Epidermal melanocyte (primary cell): ENCODE data around the gene IGF2R.
"Not testable (repeated sequence)": the region's sequence is repeated elsewhere in the genome, so short reads cannot be mapped to it uniquely, and the experiment has no call there.

Experiments used
- DNase-seq: peaks from one replicate; pipeline ENCODE4 v3.0.0; 2011; ENCODE audit warnings: low spot score; ENCODE audit not compliant: insufficient read length

IGF2R gene

GRCh38 chr6:160092602-160093001, 123.7 kb downstream of the IGF2R start:
- DNase-seq, result no peak

- no peak for DNase-seq
Measured at GRCh38 chr6:160093061-160093460, 124.2 kb downstream of the IGF2R start.

DNA sequence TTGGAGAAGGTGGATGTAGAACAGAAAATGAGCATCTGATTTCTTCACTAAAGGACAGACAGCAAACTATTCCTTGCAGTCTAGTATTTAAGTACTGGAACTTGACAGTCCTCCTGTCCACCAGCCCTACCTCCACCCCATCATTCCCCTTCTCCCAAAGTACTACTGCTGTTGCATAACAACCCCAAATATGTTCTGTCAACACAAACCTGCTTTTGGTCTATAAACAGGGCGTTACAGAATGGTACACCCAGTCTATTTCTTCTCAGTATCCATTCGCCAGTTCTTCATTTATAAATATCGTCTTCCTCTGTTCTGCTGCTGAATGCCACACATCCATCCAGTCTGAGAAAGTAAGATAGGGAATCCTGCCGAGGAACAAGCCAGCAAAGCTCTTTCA, 125.1 kb downstream of the IGF2R start:
- no peak for DNase-seq

- no peak for DNase-seq
Measured at GRCh38 chr6:160095146-160095845, 126.4 kb downstream of the IGF2R start.

DNA sequence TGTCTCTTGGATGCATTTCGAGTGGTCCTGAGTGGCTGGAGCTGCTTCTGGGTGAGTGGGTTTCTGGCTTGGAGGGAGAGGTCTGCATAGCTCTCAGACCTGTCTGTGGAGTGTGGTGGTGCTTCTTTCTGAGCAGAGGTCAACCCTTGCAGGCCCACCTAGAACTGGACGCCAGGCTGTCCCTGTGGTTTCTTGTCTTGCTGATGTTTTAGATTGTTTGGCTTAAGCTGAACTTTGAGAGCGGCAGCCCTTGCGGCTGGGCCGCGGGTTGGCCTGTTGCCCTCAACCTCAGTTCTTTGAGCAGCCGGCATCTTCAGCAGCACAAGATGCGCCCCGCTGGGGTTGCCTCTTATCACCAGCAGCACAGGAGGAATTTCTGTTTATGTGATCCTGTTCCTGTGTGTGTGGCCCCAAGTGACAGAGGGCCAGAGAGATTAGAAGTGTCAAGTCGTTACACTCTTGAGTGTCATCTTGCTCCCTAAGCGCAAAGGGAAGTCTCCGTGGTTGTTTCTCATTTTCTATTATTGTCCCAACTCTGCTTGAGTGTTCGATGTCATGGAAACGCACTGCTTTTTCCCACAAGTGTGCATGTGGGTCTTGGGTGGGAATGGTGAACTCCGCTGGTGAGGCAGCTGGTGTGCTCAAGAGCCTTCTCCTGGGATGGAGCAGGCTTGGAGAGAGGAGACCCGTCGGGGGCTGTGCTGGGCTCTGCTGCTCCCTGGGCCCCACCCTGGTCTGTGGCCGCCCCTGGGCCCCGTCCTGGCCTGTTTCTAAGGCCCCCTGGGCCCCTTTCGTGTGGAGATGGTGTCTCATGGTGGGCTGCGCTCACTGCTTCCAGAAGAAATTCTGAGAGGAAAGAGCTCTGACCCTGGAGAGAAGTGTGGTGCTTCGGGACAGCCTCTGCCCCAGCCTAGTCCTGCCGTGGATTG, 132.7 kb downstream of the IGF2R start:
- no peak for DNase-seq

GRCh38 chr6:160102399-160102798, 133.5 kb downstream of the IGF2R start:
- no peak for DNase-seq

GRCh38 chr6:160102956-160103824, 134.3 kb downstream of the IGF2R start:
- no peak for DNase-seq

DNA sequence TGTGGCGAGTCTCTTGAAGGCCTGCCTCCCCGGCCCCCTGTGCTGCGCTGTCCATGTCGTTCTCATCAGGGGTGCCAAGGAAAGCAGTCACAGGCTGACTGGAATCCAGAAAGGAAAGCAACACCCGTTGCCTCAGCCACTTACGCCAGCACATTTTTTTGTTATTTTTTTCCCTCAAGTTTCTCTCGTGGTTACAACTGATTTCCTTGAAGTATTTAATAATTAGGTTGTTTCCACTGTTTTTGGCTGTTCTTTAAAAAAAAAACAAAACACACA, 134.9 kb downstream of the IGF2R start:
- no peak for DNase-seq

DNA sequence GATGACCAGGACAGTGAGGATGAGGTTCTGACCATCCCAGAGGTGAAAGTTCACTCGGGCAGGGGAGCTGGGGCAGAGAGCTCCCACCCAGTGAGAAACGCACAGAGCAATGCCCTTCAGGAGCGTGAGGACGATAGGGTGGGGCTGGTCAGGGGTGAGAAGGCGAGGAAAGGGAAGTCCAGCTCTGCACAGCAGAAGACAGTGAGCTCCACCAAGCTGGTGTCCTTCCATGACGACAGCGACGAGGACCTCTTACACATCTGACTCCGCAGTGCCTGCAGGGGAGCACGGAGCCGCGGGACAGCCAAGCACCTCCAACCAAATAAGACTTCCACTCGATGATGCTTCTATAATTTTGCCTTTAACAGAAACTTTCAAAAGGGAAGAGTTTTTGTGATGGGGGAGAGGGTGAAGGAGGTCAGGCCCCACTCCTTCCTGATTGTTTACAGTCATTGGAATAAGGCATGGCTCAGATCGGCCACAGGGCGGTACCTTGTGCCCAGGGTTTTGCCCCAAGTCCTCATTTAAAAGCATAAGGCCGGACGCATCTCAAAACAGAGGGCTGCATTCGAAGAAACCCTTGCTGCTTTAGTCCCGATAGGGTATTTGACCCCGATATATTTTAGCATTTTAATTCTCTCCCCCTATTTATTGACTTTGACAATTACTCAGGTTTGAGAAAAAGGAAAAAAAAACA, 136.1 kb downstream of the IGF2R start:
- DNase-seq, result no peak

DNA sequence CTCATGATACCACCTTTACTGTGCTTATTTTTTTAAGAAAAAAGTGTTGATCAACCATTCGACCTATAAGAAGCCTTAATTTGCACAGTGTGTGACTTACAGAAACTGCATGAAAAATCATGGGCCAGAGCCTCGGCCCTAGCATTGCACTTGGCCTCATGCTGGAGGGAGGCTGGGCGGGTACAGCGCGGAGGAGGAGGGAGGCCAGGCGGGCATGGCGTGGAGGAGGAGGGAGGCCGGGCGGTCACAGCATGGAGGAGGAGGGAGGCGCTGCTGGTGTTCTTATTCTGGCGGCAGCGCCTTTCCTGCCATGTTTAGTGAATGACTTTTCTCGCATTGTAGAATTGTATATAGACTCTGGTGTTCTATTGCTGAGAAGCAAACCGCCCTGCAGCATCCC, 137.1 kb downstream of the IGF2R start:
- DNase-seq, result no peak

DNA sequence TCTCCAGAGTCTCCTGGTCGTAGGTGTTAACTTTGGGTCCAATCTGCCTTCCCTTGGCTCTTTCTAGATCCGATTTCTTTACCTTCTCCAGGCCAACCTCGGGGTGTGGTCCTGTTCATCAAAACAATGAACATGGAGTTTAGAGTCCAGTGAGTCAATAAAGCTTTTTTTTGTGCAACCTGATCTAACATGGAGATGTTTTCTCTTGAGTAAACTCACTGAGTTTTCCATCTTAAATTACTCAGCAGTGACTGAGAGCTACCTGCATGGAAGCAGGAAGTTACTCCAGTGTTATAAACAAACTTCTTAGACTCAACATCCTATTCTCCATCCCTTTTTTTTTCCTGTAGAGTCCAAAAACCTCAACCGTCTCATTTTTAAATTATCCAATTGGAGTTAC, 137.8 kb downstream of the IGF2R start:
- DNase-seq, result no peak

DNA sequence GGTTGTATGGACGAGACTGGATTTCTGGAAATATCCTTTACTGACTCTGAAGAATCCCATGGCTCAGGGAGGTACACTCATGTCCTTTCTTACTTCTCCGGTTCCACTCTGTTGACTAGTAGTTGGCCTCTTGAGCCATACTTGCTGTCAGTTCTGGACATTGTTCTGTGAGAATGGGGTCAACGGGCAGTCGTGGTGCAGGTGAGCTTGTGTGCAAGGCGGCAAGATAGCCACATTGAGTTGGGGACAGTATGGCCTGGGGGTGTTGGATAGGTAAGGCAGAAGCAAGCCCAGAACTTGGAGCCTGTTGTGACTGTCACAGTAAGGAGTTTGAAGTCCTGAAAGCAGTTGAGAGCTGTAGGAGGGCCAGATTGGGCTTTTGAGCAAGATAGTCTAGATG, 139.2 kb downstream of the IGF2R start:
- DNase-seq, result no peak

DNA sequence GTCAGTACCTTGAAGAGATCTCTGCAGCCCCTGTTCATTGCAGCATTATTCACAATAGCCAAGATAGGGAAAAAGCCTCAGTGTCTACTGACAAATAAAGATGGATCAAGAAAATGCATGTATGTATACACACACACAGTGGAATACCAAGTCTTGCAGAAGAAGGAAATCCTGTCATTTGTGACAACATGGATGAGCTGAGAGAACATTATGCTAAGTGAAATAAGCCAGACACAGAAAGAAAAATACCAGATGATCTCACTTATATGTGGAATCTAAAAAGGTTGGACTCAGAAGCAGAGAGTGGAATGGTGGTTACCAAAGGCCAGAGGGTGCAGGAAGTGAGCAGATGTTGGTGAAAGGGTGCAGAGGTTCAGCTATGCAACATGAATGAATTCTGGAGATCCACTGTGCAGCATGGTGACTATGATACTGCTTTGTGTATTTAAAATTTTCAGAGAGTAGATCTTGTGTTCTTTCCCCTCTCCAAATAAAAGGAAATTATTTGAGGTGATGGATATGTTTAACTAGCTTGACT, 141.8 kb downstream of the IGF2R start:
- DNase-seq, result no peak

DNA sequence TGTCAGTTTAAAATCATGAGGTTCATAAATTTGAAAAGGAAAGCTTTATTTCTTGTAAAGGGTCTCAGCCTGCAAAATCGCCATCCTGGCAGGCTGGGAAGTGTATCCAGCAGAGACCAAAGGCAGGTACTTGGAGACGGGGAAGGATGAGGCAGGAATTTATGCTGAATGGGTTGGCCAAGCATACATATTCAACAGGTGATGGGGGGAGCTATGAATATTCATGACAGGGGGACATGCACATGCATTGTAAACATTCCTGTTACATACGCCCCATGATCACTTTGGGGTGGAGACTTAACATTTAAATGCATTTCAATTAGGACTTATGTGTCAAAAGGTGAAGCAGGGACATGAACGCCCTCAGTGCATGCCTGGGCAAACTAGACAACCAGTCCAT, 142.9 kb downstream of the IGF2R start:
- no peak for DNase-seq

DNA sequence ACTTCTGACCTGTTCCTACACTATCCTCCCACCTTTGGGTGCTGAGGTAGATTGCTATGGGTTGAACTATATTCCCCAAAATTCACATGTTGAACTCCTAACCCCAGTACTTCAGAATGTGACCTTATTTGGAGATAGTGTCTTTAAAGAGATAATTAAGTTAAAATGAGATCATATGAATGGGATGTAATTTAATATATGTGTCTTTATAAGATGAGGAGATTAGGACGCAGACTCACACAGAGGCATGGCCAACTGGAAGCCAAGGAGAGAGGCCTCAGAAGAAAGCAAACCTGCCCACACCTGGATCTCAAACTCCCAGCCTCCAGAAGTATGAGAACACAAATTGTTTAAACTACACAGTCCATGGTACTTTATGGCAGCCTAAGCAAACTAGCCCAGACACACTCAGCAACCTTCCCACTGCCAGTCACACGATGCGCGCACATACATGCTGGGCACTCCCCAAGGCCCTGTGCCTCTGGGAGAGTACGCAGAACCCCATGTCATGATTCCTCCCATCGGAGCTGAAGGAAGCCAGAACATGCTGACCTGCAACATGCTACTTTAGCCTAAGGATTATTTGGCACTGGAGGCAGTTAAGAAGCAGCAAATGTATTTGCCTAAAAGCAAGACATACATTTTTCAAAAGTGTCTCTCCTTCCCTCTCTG, 143.9 kb downstream of the IGF2R start:
- no peak for DNase-seq

- not testable (repeated sequence) for DNase-seq
Measured at GRCh38 chr6:160114536-160114935, 145.7 kb downstream of the IGF2R start.

- no peak for DNase-seq
Measured at GRCh38 chr6:160115421-160115820, 146.5 kb downstream of the IGF2R start.

DNA sequence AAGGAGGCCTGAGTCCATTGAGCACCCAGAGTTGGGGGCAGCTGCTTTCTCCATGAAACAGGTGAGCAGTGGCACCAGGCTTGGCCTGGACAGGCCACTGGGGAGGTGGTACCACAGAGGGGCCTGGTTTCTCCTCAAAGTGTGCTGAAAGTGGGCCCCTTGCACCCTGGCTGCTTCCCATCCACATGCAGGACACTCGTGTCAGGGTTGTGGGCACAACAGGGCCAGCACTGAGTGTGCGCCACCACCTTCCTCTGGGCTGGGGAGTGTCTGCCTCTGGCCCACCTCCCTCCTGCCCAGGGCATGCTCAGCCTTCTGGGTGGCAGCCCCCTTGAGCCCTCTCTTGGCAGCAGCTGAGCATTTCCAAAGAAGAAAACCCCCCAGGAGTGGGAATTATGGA, 147.5 kb downstream of the IGF2R start:
- DNase-seq, result no peak

- DNase-seq, result no peak
Measured at GRCh38 chr6:160117137-160117536, 148.3 kb downstream of the IGF2R start.

DNA sequence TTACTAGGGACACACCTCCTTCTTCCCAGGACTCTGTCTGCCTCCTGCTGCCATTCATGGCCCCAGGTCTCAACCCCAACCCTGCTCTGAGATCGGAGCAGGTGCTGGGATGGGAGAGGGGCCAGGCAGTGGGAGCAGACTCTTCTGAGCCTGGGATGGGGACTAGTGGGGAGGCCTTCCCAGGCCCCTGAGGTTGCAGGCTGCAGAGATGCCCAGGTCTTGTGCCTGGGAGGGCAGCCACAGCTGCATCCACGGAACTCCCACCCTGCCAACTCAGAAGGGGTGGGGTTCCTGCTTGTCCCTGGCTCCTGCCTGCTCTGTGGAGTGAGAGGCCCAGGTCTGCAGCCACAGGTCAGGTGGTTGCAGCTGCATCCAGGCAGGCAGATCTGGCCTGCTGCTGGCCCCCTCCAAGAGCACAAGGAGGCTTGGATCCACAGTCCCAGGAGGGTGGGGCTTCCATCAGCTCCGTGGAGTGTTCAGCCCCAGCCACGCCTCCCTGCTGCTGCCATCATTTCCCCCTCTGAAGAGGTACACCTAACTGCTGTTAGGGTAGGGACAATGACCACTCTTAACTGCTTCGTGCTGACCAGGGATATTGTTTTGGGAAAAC, 149.8 kb downstream of the IGF2R start:
- DNase-seq, result no peak
